Measurements from ENCODE around the gene ACMSD.

DNA sequence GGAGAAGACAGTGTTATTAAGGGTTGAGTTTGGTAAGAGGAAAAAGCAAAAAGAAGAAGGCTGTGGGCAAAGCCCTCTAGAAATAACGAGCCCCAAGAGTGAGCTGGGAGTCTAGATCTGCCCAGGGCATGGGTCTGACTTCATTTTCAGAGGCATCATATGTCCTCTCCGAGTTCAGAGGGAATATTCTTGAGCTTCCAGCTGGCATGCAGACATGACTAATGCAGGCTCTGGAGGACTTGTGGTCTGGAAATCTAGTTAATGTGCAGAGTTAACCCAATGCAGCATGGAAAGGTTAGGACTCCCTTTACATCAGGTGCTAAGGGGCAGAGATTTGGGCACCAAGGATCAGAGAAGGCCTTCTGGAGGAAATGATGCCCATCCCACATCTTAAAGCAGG lies 7.3 kb downstream of the ACMSD start:
- TF ChIP-seq CTCF (IDR thresholded peaks at IDR 0.05) = no peak
- no peak for TF ChIP-seq POLR2A (IDR thresholded peaks at IDR 0.05)
